K562 (cell line): Measurements from ENCODE around the gene CEBPE. TPM values are rescaled to one million over a fixed set of nuclear protein-coding genes. Genes with fewer than 3 reads are reported as not detected.

Experiments used
- CREBBP ChIP-seq: IDR thresholded peaks from one replicate; pipeline ENCODE4 v1.6.1; 2012; ENCODE audit warnings: low read depth, mild to moderate bottlenecking, control low read depth, inconsistent platforms, low read length
- ELF4 ChIP-seq: fragments of 450-650 bp; formaldehyde crosslinking; IDR thresholded peaks from 2 replicates; pipeline ENCODE4 v1.4.0; 2022; ENCODE audit warnings: missing genetic modification characterization
- GATA2 ChIP-seq: sonication (generic); formaldehyde crosslinking; IDR thresholded peaks from 2 replicates; pipeline ENCODE4 v1.4.0; 2020; ENCODE audit warnings: mild to moderate bottlenecking, missing genetic modification reagents
- HDAC1 ChIP-seq, 2 experiments: fragments of 450-650 bp; IDR thresholded peaks; 2 replicates each; pipeline ENCODE4 v1.6.1; 2016 to 2017; ENCODE audit warnings: inconsistent platforms in 1 of 2, mild to moderate bottlenecking in 1 of 2, moderate library complexity in 1 of 2
- HLTF ChIP-seq: fragments of 450-650 bp; IDR thresholded peaks from 2 replicates; pipeline ENCODE4 v1.6.1; 2016
- JUND ChIP-seq, 2 experiments: IDR thresholded peaks; 2 replicates in 1 of 2; 3 replicates in 1 of 2; pipeline ENCODE4 v1.6.1; 2011; ENCODE audit warnings: borderline replicate concordance in 2 of 2, low read depth in 2 of 2, low read length in 2 of 2, improper control_type of control experiment in 1 of 2, missing biosample characterization in 1 of 2, missing genetic modification characterization in 1 of 2, missing genetic modification reagents in 1 of 2
- KLF13 ChIP-seq: fragments of 450-650 bp; IDR thresholded peaks from 2 replicates; pipeline ENCODE4 v1.6.1; 2016; ENCODE audit warnings: missing genetic modification characterization, low read depth, mild to moderate bottlenecking, missing compliant biosample characterization, moderate library complexity, borderline replicate concordance
- KLF6 ChIP-seq: fragments of 250-450 bp; sonication (Bioruptor Pico); IDR thresholded peaks from 2 replicates; pipeline ENCODE4 v1.4.0; 2020; ENCODE audit warnings: mild to moderate bottlenecking, moderate library complexity, borderline replicate concordance
- MAZ ChIP-seq, 2 experiments: fragments of 450-650 bp in 1 of 2; sonication (generic) in 1 of 2; formaldehyde crosslinking; IDR thresholded peaks in 1 of 2; conservative IDR thresholded peaks in 1 of 2; 2 replicates each; pipeline versions ENCODE4 v1.4.0 to v1.5.0; 2020; ENCODE audit warnings: mild to moderate bottlenecking in 1 of 2, missing genetic modification reagents in 1 of 2
- POLR2G ChIP-seq: fragments of 200-400 bp; formaldehyde crosslinking; IDR thresholded peaks from 2 replicates; pipeline ENCODE4 v1.6.1; 2017; ENCODE audit warnings: low read depth, mild to moderate bottlenecking, antibody characterized with exemption, low read length, moderate library complexity
- TEAD2 ChIP-seq: fragments of 450-650 bp; IDR thresholded peaks from 2 replicates; pipeline ENCODE4 v1.6.1; 2016; ENCODE audit warnings: missing genetic modification characterization, control low read depth, missing compliant biosample characterization
- ZBTB7A ChIP-seq: IDR thresholded peaks from 2 replicates; pipeline ENCODE4 v1.6.1; 2011; ENCODE audit warnings: low read depth, mild to moderate bottlenecking, low read length, moderate library complexity, borderline replicate concordance; ENCODE audit not compliant: control insufficient read depth
- ZBTB8A ChIP-seq: fragments of 450-650 bp; IDR thresholded peaks from 2 replicates; pipeline ENCODE4 v1.6.1; 2018; ENCODE audit warnings: mild to moderate bottlenecking, moderate library complexity; ENCODE audit not compliant: partially characterized antibody
- ZNF174 ChIP-seq: fragments of 250-450 bp; sonication (Bioruptor Pico); IDR thresholded peaks from 2 replicates; pipeline ENCODE4 v1.4.0; 2020; ENCODE audit warnings: mild to moderate bottlenecking
- ZNF23 ChIP-seq: fragments of 250-450 bp; sonication (Bioruptor Pico); IDR thresholded peaks from 2 replicates; pipeline ENCODE4 v1.4.0; 2020; ENCODE audit warnings: mild to moderate bottlenecking
- polyA plus RNA-seq, 8 experiments: library from polyadenylated mRNA; depleted of rRNA in 4 of 8; stranded (reverse) in 5 of 8; unstranded in 3 of 8; fragments of >200 nt; fragmentation: Nextera tagmentation in 2 of 8; fragmentation: Illumina TruSeq in 1 of 8; extraction: Ambion mirVana in 2 of 8; extraction: Trizol in 1 of 8; gene quantifications; 2 replicates each; pipeline versions ENCODE4 v1.2.1 to v1.2.3, GENCODE V29; 2011 to 2014; ENCODE audit warnings: inconsistent platforms in 1 of 8, missing spikeins in 1 of 8
- total RNA-seq, 7 experiments: library from RNA; depleted of rRNA in 6 of 7; stranded (reverse); fragments of >200 nt in 6 of 7; fragmentation: Illumina TruSeq in 2 of 7; extraction: Trizol in 2 of 7; gene quantifications; 2 replicates each; pipeline versions ENCODE4 v1.2.1 to v1.2.3, GENCODE V29; 2011 to 2021; ENCODE audit warnings: low replicate concordance in 1 of 7
- TF ChIP-seq, protein P1 (sequence below), 2 experiments: fragments of 450-650 bp; IDR thresholded peaks; 2 replicates each; pipeline ENCODE4 v1.6.1; 2016; ENCODE audit warnings: mild to moderate bottlenecking in 2 of 2, borderline replicate concordance in 1 of 2, low read depth in 1 of 2, moderate library complexity in 1 of 2

The CEBPE gene
- total and polyA plus RNA-seq, 9 of the 15 experiments (the other 6 are each of a cell fraction or from before 2014, with no cell fraction given) = 0.09 to 0.15 (median 0.13) TPM; not detected in 6

- TF ChIP-seq ZBTB7A (peak; percentile 81), ELF4 (CRISPR knock-in tag) (no peak), MAZ (CRISPR knock-in tag; conservative IDR thresholded peaks at IDR 0.05 in 1 of 2, IDR thresholded peaks at IDR 0.05 in 1 of 2) (no peak), CREBBP (no peak), JUND (IDR thresholded peaks at IDR 0.05; ENCODE audit: borderline replicate concordance, low read depth, low read length) (no peak), JUND (tag; IDR thresholded peaks at IDR 0.05; ENCODE audit: borderline replicate concordance, low read depth, low read length) (no peak), HDAC1 (IDR thresholded peaks at IDR 0.05) (peak in 1 of 2 experiments; percentile 58; a peak in 1 of 4 replicates), HLTF (peak; percentile 69; the same call in 1 of the 2 replicates), ZBTB8A (no peak), ZNF23 (CRISPR knock-in tag) (no peak), KLF6 (CRISPR knock-in tag) (no peak), TEAD2 (tag) (no peak), POLR2G (no peak), GATA2 (no peak), KLF13 (tag) (no peak), ZNF174 (CRISPR knock-in tag) (no peak)
- TF ChIP-seq, protein P1, sequence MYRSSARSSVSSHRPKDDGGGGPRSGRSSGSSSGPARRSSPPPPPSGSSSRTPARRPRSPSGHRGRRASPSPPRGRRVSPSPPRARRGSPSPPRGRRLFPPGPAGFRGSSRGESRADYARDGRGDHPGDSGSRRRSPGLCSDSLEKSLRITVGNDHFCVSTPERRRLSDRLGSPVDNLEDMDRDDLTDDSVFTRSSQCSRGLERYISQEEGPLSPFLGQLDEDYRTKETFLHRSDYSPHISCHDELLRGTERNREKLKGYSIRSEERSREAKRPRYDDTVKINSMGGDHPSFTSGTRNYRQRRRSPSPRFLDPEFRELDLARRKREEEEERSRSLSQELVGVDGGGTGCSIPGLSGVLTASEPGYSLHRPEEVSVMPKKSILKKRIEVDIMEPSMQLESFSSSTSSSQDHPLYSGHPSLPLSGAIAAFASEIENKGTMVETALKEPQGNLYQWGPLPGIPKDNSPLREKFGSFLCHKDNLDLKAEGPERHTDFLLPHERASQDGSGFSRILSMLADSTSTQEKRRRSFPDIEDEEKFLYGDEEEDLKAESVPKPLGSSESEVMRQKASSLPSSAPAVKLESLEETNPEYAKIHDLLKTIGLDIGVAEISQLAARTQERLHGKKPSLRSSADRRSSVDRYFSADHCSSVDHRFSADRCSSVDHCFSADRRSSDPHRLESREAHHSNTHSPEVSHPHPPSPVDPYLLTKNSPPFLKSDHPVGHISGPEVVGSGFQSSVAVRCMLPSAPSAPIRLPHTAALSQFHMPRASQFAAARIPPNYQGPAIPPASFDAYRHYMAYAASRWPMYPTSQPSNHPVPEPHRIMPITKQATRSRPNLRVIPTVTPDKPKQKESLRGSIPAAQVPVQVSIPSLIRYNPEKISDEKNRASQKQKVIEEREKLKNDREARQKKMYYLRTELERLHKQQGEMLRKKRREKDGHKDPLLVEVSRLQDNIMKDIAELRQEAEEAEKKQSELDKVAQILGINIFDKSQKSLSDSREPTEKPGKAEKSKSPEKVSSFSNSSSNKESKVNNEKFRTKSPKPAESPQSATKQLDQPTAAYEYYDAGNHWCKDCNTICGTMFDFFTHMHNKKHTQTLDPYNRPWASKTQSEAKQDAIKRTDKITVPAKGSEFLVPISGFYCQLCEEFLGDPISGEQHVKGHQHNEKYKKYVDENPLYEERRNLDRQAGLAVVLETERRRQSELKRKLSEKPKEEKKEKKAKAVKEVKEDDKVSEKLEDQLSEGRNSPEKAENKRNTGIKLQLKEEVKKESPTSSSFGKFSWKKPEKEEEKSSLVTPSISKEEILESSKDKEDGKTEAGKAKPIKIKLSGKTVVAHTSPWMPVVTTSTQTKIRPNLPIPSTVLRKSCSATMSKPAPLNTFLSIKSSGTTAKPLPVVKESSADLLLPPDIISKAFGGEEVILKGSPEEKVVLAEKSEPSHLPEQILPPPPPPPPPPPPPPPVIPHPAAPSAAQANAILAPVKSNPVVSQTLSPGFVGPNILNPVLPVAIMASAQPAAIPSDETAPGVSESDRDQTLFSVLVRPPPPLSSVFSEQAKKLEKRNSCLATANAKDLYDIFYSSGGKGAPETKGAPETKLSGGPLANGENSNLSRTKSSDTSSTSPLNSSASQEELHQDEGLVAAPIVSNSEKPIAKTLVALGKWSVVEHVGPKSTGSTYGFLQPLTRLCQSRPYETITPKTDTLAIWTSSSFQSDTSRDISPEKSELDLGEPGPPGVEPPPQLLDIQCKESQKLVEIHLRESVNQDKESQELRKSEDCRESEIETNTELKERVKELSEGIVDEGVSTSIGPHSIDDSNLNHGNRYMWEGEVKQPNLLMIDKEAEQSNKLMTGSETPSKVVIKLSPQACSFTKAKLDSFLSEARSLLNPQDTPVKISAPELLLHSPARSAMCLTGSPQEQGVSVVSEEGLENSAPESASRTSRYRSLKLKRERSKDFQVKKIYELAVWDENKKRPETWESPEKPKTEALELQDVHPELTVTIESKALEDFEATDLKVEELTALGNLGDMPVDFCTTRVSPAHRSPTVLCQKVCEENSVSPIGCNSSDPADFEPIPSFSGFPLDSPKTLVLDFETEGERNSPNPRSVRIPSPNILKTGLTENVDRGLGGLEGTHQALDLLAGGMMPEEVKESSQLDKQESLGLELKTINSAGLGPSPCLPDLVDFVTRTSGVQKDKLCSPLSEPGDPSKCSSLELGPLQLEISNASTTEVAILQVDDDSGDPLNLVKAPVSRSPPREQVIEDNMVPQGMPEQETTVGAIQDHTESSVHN (IDR thresholded peaks at IDR 0.05; ENCODE audit: borderline replicate concordance in 1 of 2, low read depth in 1 of 2) = peak in 1 of 2 experiments; percentile 37; a peak in 1 of 4 replicates
These were observed 24.9 kb downstream of the CEBPE start (continued) for GRCh38 chr14:23093991-23094665.
